Measurements from ENCODE around the gene ZNF367.
"Not testable (repeated sequence)": the region's sequence is repeated elsewhere in the genome, so short reads cannot be mapped to it uniquely, and the experiment has no call there.

The ZNF367 gene

GRCh38 chr9:96360976-96361375 is 57.2 kb downstream of the ZNF367 start:
- H3K4me3 ChIP-seq (ENCODE audit: low read length, poor library complexity, severe bottlenecking): no peak overlapping the region
- TF ChIP-seq CTCF (conservative IDR thresholded peaks at IDR 0.05; ENCODE audit: low read length): no peak
- TF ChIP-seq EZH2phosphoT487 (IDR thresholded peaks at IDR 0.05; ENCODE audit: borderline replicate concordance): no peak
- H4K20me1 ChIP-seq (ENCODE audit: insufficient read depth, low read length, poor library complexity, severe bottlenecking): no peaks in the 10 kb centered on the region
- no peaks in the 10 kb centered on the region for H3K4me1 ChIP-seq (ENCODE audit: insufficient read depth, low read length, poor library complexity, severe bottlenecking)
- H3K27me3 ChIP-seq (ENCODE audit: insufficient read depth, low read length, poor library complexity, severe bottlenecking): no peaks in the 10 kb centered on the region
- H3K4me2 ChIP-seq (ENCODE audit: low read depth, low read length, poor library complexity, severe bottlenecking): no peak overlapping the region
- H3F3A ChIP-seq (ENCODE audit: low read depth): no peaks in the 10 kb centered on the region
- H3K79me2 ChIP-seq (ENCODE audit: insufficient read depth, low read length): no peaks in the 10 kb centered on the region
- H2AFZ ChIP-seq (ENCODE audit: low read length): no peak overlapping the region
- no peaks in the 10 kb centered on the region for H3K9me3 ChIP-seq (ENCODE audit: insufficient read depth, low read depth, low read length)
- no peaks in the 10 kb centered on the region for H3K36me3 ChIP-seq (ENCODE audit: insufficient read depth, low read length)
- H3K9ac ChIP-seq (ENCODE audit: low read depth, low read length, poor library complexity, severe bottlenecking): no peak overlapping the region
- no peaks in the 10 kb centered on the region for H3K9me2 ChIP-seq (replicated peaks; ENCODE audit: low read depth, low read length)

- H3K4me1 ChIP-seq (ENCODE audit: insufficient read depth, low read length, poor library complexity, severe bottlenecking); H3K4me3 ChIP-seq (ENCODE audit: low read length, poor library complexity, severe bottlenecking); H3K9ac ChIP-seq (ENCODE audit: low read depth, low read length, poor library complexity, severe bottlenecking); H3K9me2 ChIP-seq (replicated peaks; ENCODE audit: low read depth, low read length); H2AFZ ChIP-seq (ENCODE audit: low read length); H4K20me1 ChIP-seq (ENCODE audit: insufficient read depth, low read length, poor library complexity, severe bottlenecking); H3K27me3 ChIP-seq (ENCODE audit: insufficient read depth, low read length, poor library complexity, severe bottlenecking); H3K9me3 ChIP-seq (ENCODE audit: insufficient read depth, low read depth, low read length); H3K36me3 ChIP-seq (ENCODE audit: insufficient read depth, low read length); H3F3A ChIP-seq (ENCODE audit: low read depth); H3K79me2 ChIP-seq (ENCODE audit: insufficient read depth, low read length); H3K4me2 ChIP-seq (ENCODE audit: low read depth, low read length, poor library complexity, severe bottlenecking): not testable (repeated sequence)
Observed at GRCh38 chr9:96360523-96360922, 57.6 kb downstream of the ZNF367 start.

GRCh38 chr9:96350866-96351265 is 67.3 kb downstream of the ZNF367 start:
- H4K20me1 ChIP-seq (ENCODE audit: insufficient read depth, low read length, poor library complexity, severe bottlenecking): no peaks in the 10 kb centered on the region
- no peaks in the 10 kb centered on the region for H3K79me2 ChIP-seq (ENCODE audit: insufficient read depth, low read length)
- H2AFZ ChIP-seq (ENCODE audit: low read length): no peak overlapping the region
- H3K9me2 ChIP-seq (replicated peaks; ENCODE audit: low read depth, low read length): no peaks in the 10 kb centered on the region
- no peak overlapping the region for H3K4me3 ChIP-seq (ENCODE audit: low read length, poor library complexity, severe bottlenecking)
- no peaks in the 10 kb centered on the region for H3K4me1 ChIP-seq (ENCODE audit: insufficient read depth, low read length, poor library complexity, severe bottlenecking)
- no peaks in the 10 kb centered on the region for H3K9me3 ChIP-seq (ENCODE audit: insufficient read depth, low read depth, low read length)
- H3K27me3 ChIP-seq (ENCODE audit: insufficient read depth, low read length, poor library complexity, severe bottlenecking): no peaks in the 10 kb centered on the region
- no peaks in the 10 kb centered on the region for H3F3A ChIP-seq (ENCODE audit: low read depth)
- H3K36me3 ChIP-seq (ENCODE audit: insufficient read depth, low read length): no peaks in the 10 kb centered on the region
- no peak overlapping the region for H3K4me2 ChIP-seq (ENCODE audit: low read depth, low read length, poor library complexity, severe bottlenecking)
- TF ChIP-seq EZH2phosphoT487 (IDR thresholded peaks at IDR 0.05; ENCODE audit: borderline replicate concordance): no peak
- no peak for TF ChIP-seq CTCF (conservative IDR thresholded peaks at IDR 0.05; ENCODE audit: low read length)
- no peak overlapping the region for H3K9ac ChIP-seq (ENCODE audit: low read depth, low read length, poor library complexity, severe bottlenecking)

GRCh38 chr9:96348261-96348660 is 69.9 kb downstream of the ZNF367 start:
- no peaks in the 10 kb centered on the region for H3K27me3 ChIP-seq (ENCODE audit: insufficient read depth, low read length, poor library complexity, severe bottlenecking)
- TF ChIP-seq EZH2phosphoT487 (IDR thresholded peaks at IDR 0.05; ENCODE audit: borderline replicate concordance) (no peak), CTCF (conservative IDR thresholded peaks at IDR 0.05; ENCODE audit: low read length) (no peak)

More at GRCh38 chr9:96348261-96348660, 69.9 kb downstream of the ZNF367 start:
- Histone ChIP-seq H4K20me1 (ENCODE audit: insufficient read depth, low read length, poor library complexity, severe bottlenecking) (no peaks in the 10 kb centered on the region), H3F3A (ENCODE audit: low read depth) (no peaks in the 10 kb centered on the region), H3K4me1 (ENCODE audit: insufficient read depth, low read length, poor library complexity, severe bottlenecking) (no peaks in the 10 kb centered on the region), H3K4me3 (ENCODE audit: low read length, poor library complexity, severe bottlenecking) (no peak overlapping the region), H3K9ac (ENCODE audit: low read depth, low read length, poor library complexity, severe bottlenecking) (no peak overlapping the region), H3K9me3 (ENCODE audit: insufficient read depth, low read depth, low read length) (no peaks in the 10 kb centered on the region), H3K4me2 (ENCODE audit: low read depth, low read length, poor library complexity, severe bottlenecking) (no peak overlapping the region), H3K36me3 (ENCODE audit: insufficient read depth, low read length) (no peaks in the 10 kb centered on the region), H2AFZ (ENCODE audit: low read length) (no peak overlapping the region), H3K79me2 (ENCODE audit: insufficient read depth, low read length) (no peaks in the 10 kb centered on the region), H3K9me2 (replicated peaks; ENCODE audit: low read depth, low read length) (no peaks in the 10 kb centered on the region)
